H1 (cell line): Measurements from ENCODE around the gene SCAMP4. TPM values are rescaled to one million over a fixed set of nuclear protein-coding genes. Genes with fewer than 3 reads are reported as not detected.

Experiments
- CTCF ChIA-PET: fragments of 300-600 bp; sonication (Branson Sonifier 250); formaldehyde crosslinking; loops from one replicate; lab custom pipeline; 2021; ENCODE audit not compliant: partially characterized antibody; lab: Charles Lee
- POLR2A ChIA-PET: fragments of 300-600 bp; sonication (Branson Sonifier 250); formaldehyde crosslinking; loops from one replicate; lab custom pipeline; 2021; ENCODE audit warnings: inconsistent platforms; ENCODE audit not compliant: partially characterized antibody; lab: Charles Lee
- DNase-seq, 2 experiments: peaks; one replicate each; pipeline versions ENCODE4 v3.0.0 to v3.0.0-alpha.2; 2010 to 2022; ENCODE audit warnings: low spot score in 2 of 2, low read depth in 1 of 2, mixed read lengths in 1 of 2
- FAIRE-seq: peaks from 2 replicates; lab custom pipeline; 2011; peaks lifted over from hg19 to GRCh38; lab: Jason Lieb, UNC
- H2AFZ ChIP-seq: 2 replicates; pipeline ENCODE4 v1.8.1; 2012; ENCODE audit warnings: low read length, inconsistent platforms
- H2AK5ac ChIP-seq: 2 replicates; pipeline ENCODE4 v1.6.1; 2013; ENCODE audit warnings: low read depth, low read length
- H2BK120ac ChIP-seq: replicated peaks from 2 replicates; pipeline ENCODE3; 2013; ENCODE audit warnings: low read depth, low read length, inconsistent platforms
- H2BK12ac ChIP-seq: 2 replicates; pipeline ENCODE4 v1.6.1; 2013; ENCODE audit warnings: low read depth, low read length
- H2BK15ac ChIP-seq: 2 replicates; pipeline ENCODE4 v1.6.1; 2013; ENCODE audit warnings: low read length
- H2BK20ac ChIP-seq: 2 replicates; pipeline ENCODE4 v1.6.1; 2013; ENCODE audit warnings: low read length
- H2BK5ac ChIP-seq: 2 replicates; pipeline ENCODE4 v1.6.1; 2013; ENCODE audit warnings: low read depth, low read length
- H3K14ac ChIP-seq: 2 replicates; pipeline ENCODE4 v1.6.1; 2013; ENCODE audit warnings: inconsistent platforms; ENCODE audit not compliant: insufficient read length
- H3K18ac ChIP-seq: 2 replicates; pipeline ENCODE4 v1.6.1; 2013; ENCODE audit warnings: low read length; ENCODE audit errors: extremely low read depth
- H3K23ac ChIP-seq: 2 replicates; pipeline ENCODE4 v1.6.1; 2013; ENCODE audit warnings: inconsistent platforms; ENCODE audit not compliant: insufficient read length
- H3K23me2 ChIP-seq: 2 replicates; pipeline ENCODE4 v1.6.1; 2013; ENCODE audit warnings: low read depth, low read length
- H3K27ac ChIP-seq: 2 replicates; pipeline ENCODE4 v1.6.1; 2011; ENCODE audit warnings: low read depth, low read length, inconsistent platforms
- H3K27me3 ChIP-seq, 4 experiments: replicated peaks in 1 of 4; 1 replicate in 1 of 4; 2 replicates in 3 of 4; pipeline versions ENCODE4 v1.6.1 to v1.8.1; 2011 to 2013; ENCODE audit warnings: low read length in 3 of 4, mild to moderate bottlenecking in 3 of 4, inconsistent platforms in 2 of 4, mixed read lengths in 2 of 4, moderate library complexity in 1 of 4; ENCODE audit not compliant: control insufficient read depth in 3 of 4, insufficient read depth in 3 of 4; ENCODE audit errors: extremely low read depth in 1 of 4
- H3K36me3 ChIP-seq, 4 experiments: 2 replicates each; pipeline versions ENCODE4 v1.6.1 to v1.8.1; 2011 to 2013; ENCODE audit warnings: mild to moderate bottlenecking in 4 of 4, low read length in 3 of 4, moderate library complexity in 2 of 4, control low read depth in 1 of 4, inconsistent platforms in 1 of 4; ENCODE audit not compliant: insufficient read depth in 4 of 4, control insufficient read depth in 2 of 4
- H3K4ac ChIP-seq: replicated peaks from 2 replicates; pipeline ENCODE3; 2013; ENCODE audit warnings: low read length, low read depth, mixed read lengths, inconsistent platforms; ENCODE audit not compliant: insufficient read length
- H3K4me1 ChIP-seq, 4 experiments: replicated peaks in 1 of 4; 1 replicate in 1 of 4; 2 replicates in 3 of 4; pipeline versions ENCODE4 v1.6.1 to v1.8.1; 2011 to 2013; ENCODE audit warnings: low read length in 3 of 4, inconsistent platforms in 2 of 4, mixed read lengths in 1 of 4; ENCODE audit not compliant: insufficient read depth in 4 of 4, control insufficient read depth in 3 of 4
- H3K4me2 ChIP-seq, 2 experiments: 2 replicates each; pipeline versions ENCODE4 v1.6.1 to v1.8.1; 2011 to 2013; ENCODE audit warnings: low read depth in 2 of 2, low read length in 2 of 2, control low read depth in 1 of 2, inconsistent platforms in 1 of 2, mild to moderate bottlenecking in 1 of 2; ENCODE audit not compliant: insufficient read depth in 1 of 2
- H3K4me3 ChIP-seq, 4 experiments: fragments of 200-600, 300-600 bp in 1 of 4; sonication (generic), shearing (Covaris generic), sonication (Bioruptor Twin) in 1 of 4; 2 replicates each; pipeline versions ENCODE4 v1.5.1 to v1.8.1; 2011 to 2016; ENCODE audit warnings: low read length in 4 of 4, low read depth in 3 of 4, control low read depth in 2 of 4, inconsistent platforms in 2 of 4, mild to moderate bottlenecking in 2 of 4, mixed read lengths in 1 of 4, moderate library complexity in 1 of 4; ENCODE audit not compliant: insufficient read depth in 2 of 4; ENCODE audit errors: extremely low read depth in 1 of 4
- H3K56ac ChIP-seq: replicated peaks from 2 replicates; pipeline ENCODE3; 2013; ENCODE audit warnings: low read depth, mild to moderate bottlenecking, mixed read lengths, low read length, inconsistent platforms; ENCODE audit not compliant: insufficient read length
- H3K79me1 ChIP-seq: 2 replicates; pipeline ENCODE4 v1.6.1; 2013; ENCODE audit warnings: low read depth, low read length, control low read depth
- H3K79me2 ChIP-seq, 2 experiments: 2 replicates each; pipeline versions ENCODE4 v1.6.1 to v1.8.1; 2012 to 2013; ENCODE audit warnings: low read length in 2 of 2, mild to moderate bottlenecking in 2 of 2, inconsistent platforms in 1 of 2; ENCODE audit not compliant: insufficient read depth in 2 of 2, control insufficient read depth in 1 of 2
- H3K9ac ChIP-seq, 4 experiments: replicated peaks in 1 of 4; 1 replicate in 1 of 4; 2 replicates in 3 of 4; pipeline versions ENCODE4 v1.6.1 to v1.8.1; 2011 to 2013; ENCODE audit warnings: low read depth in 3 of 4, low read length in 3 of 4, control low read depth in 2 of 4, mild to moderate bottlenecking in 2 of 4, moderate library complexity in 2 of 4, inconsistent platforms in 1 of 4; ENCODE audit errors: extremely low read depth in 1 of 4
- H3K9me3 ChIP-seq, 2 experiments: 2 replicates each; pipeline versions ENCODE4 v1.6.1 to v1.8.1; 2012 to 2013; ENCODE audit warnings: mild to moderate bottlenecking in 2 of 2, moderate library complexity in 2 of 2, control low read depth in 1 of 2, inconsistent platforms in 1 of 2, low read depth in 1 of 2, low read length in 1 of 2, mixed read lengths in 1 of 2; ENCODE audit not compliant: insufficient read depth in 2 of 2
- H4K20me1 ChIP-seq, 2 experiments: replicated peaks in 1 of 2; 2 replicates each; pipeline versions ENCODE3 to v1.8.1; 2011 to 2013; ENCODE audit warnings: inconsistent platforms in 2 of 2, low read length in 2 of 2, mild to moderate bottlenecking in 1 of 2; ENCODE audit not compliant: insufficient read depth in 2 of 2, control insufficient read depth in 1 of 2
- H4K5ac ChIP-seq: 2 replicates; pipeline ENCODE4 v1.6.1; 2013; ENCODE audit warnings: low read length, low read depth, mixed read lengths, inconsistent platforms; ENCODE audit not compliant: insufficient read length
- H4K8ac ChIP-seq: 2 replicates; pipeline ENCODE4 v1.8.0; 2013; ENCODE audit warnings: mild to moderate bottlenecking, moderate library complexity, low read length, inconsistent platforms; ENCODE audit not compliant: insufficient read depth; ENCODE audit errors: extremely low read depth
- H4K91ac ChIP-seq: replicated peaks from 2 replicates; pipeline ENCODE3; 2013; ENCODE audit warnings: low read length, mixed read lengths, inconsistent platforms; ENCODE audit not compliant: insufficient read length
- KDM1A ChIP-seq: fragments of 200-600, 300-600 bp; sonication (generic); IDR thresholded peaks from 2 replicates; pipeline ENCODE4 v1.7.1; 2016; ENCODE audit warnings: mild to moderate bottlenecking, low read length, borderline replicate concordance
- POLR2A ChIP-seq, 2 experiments: IDR thresholded peaks; 1 replicate in 1 of 2; 2 replicates in 1 of 2; pipeline ENCODE4 v1.6.1; 2011; ENCODE audit warnings: low read depth in 2 of 2, low read length in 2 of 2, mild to moderate bottlenecking in 2 of 2; ENCODE audit errors: control extremely low read depth in 1 of 2
- WGBS, 2 experiments: shearing (Covaris generic) in 1 of 2; methylation state at CpG; one replicate each; pipeline versions ENCODE4 v1.1.6 to v1.1.7; 2013 to 2015; ENCODE audit warnings: low lambda C conversion rate in 2 of 2, mixed read lengths in 2 of 2, inconsistent platforms in 1 of 2, low coverage in 1 of 2, missing lambda C conversion rate in 1 of 2; ENCODE audit not compliant: insufficient replicate concordance in 2 of 2, insufficient coverage in 1 of 2, insufficient read length in 1 of 2; ENCODE audit errors: extremely low coverage in 1 of 2, missing lambda C conversion rate in 1 of 2; 5-methylcytosine and 5-hydroxymethylcytosine counted together
- polyA plus RNA-seq, 7 experiments: library from polyadenylated mRNA; depleted of rRNA in 3 of 7; stranded (reverse) in 5 of 7; unstranded in 2 of 7; fragments of >200 nt in 5 of 7; fragments of 200-250 nt in 2 of 7; gene quantifications; 1 replicate in 5 of 7; 2 replicates in 1 of 7; 4 replicates in 1 of 7; pipeline versions ENCODE4 v1.2.1 to v1.2.3, GENCODE V29; 2011 to 2013; ENCODE audit warnings: missing spikeins in 2 of 7, mixed read lengths in 2 of 7
- total RNA-seq: library from RNA; stranded (reverse); fragmentation: NEBNext Ultra II Directional; extraction: Animal tissue kit (Norgen Biotek cat#: 25700); gene quantifications from 2 replicates; pipeline ENCODE4 v1.2.1, GENCODE V29; 2021
- TF ChIP-seq, protein P1 (sequence below): IDR thresholded peaks from 2 replicates; pipeline ENCODE4 v1.6.1; 2012; ENCODE audit warnings: low read length, inconsistent platforms

Gene SCAMP4
- total and polyA plus RNA-seq, 2 of the 8 experiments (the other 6 are each of a cell fraction or from before 2014, with no cell fraction given): 17.1 to 61.4 TPM

GRCh38 chr19:1889907-1890306 is 15.3 kb upstream of the SCAMP4 start:
- H3K9ac ChIP-seq: no peak overlapping the region
- 90% methylated on average over 1 of the region's 1 CpG; no CpG with 5 or more reads in 1 of the 2 experiments for WGBS, 2 experiments

More at GRCh38 chr19:1889907-1890306, 15.3 kb upstream of the SCAMP4 start:
- ChIA-PET POLR2A (interaction anchor here (0.8 to 1.3 kb wide), 2 partner anchors 14 to 24 kb away, joined by 3 to 4 read pairs; no protein-coding TSS in a partner anchor), CTCF (interaction anchor here (1.1 to 2.4 kb wide), 3 partner anchors 9 to 32 kb away, joined by 3 to 7 read pairs (median 3); no protein-coding TSS in a partner anchor)
- no peak overlapping the region for H2BK12ac ChIP-seq
- no peak overlapping the region for H2AK5ac ChIP-seq
- no peak overlapping the region for H2BK120ac ChIP-seq
- H4K5ac ChIP-seq: no peak overlapping the region
- no peak overlapping the region for H4K91ac ChIP-seq
- no peak overlapping the region for H3K4ac ChIP-seq
- H3K23me2 ChIP-seq: no peaks in the 10 kb centered on the region; the same call in 1 of the 2 replicates
- no peak for DNase-seq
- H2AFZ ChIP-seq: no peak overlapping the region
- no peaks in the 10 kb centered on the region for H3K9me3 ChIP-seq
- no peak overlapping the region for H2BK5ac ChIP-seq
- H4K20me1 ChIP-seq: no peaks in the 10 kb centered on the region
- no peak overlapping the region for H3K4me3 ChIP-seq
- H2BK20ac ChIP-seq: no peak overlapping the region
- no peaks in the 10 kb centered on the region for H3K79me1 ChIP-seq
- H3K27me3 ChIP-seq: no peaks in the 10 kb centered on the region
- no peak overlapping the region for H3K4me2 ChIP-seq
- H3K56ac ChIP-seq: no peak overlapping the region
- H3K14ac ChIP-seq: no peak overlapping the region
- H4K8ac ChIP-seq: no peak overlapping the region
- H3K27ac ChIP-seq: no peak overlapping the region
- H3K18ac ChIP-seq: no peak overlapping the region
- no peak overlapping the region for H3K23ac ChIP-seq
- FAIRE-seq: no peak
- no peaks in the 10 kb centered on the region for H3K36me3 ChIP-seq
- no peaks in the 10 kb centered on the region; a peak in 3 of 7 replicates for H3K4me1 ChIP-seq
- peaks cover 0 to 1% of the 10 kb centered on the region in 2 experiments; a peak in 1 of 4 replicates for H3K79me2 ChIP-seq
- TF ChIP-seq, protein P1, sequence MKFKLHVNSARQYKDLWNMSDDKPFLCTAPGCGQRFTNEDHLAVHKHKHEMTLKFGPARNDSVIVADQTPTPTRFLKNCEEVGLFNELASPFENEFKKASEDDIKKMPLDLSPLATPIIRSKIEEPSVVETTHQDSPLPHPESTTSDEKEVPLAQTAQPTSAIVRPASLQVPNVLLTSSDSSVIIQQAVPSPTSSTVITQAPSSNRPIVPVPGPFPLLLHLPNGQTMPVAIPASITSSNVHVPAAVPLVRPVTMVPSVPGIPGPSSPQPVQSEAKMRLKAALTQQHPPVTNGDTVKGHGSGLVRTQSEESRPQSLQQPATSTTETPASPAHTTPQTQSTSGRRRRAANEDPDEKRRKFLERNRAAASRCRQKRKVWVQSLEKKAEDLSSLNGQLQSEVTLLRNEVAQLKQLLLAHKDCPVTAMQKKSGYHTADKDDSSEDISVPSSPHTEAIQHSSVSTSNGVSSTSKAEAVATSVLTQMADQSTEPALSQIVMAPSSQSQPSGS: no peak
- TF ChIP-seq KDM1A (0 out of 2 replicates have a peak, but pooled peaks have one; percentile 30), POLR2A (IDR thresholded peaks at IDR 0.05; ENCODE audit: control extremely low read depth in 1 of 2, low read depth in 2 of 2, low read length in 2 of 2) (no peak)
- no peak overlapping the region for H2BK15ac ChIP-seq
